ENCODE data around the gene JRKL.
A peak's percentile ranks its signal among the peaks of the same experiment; 100 is the strongest.

JRKL gene

DNA sequence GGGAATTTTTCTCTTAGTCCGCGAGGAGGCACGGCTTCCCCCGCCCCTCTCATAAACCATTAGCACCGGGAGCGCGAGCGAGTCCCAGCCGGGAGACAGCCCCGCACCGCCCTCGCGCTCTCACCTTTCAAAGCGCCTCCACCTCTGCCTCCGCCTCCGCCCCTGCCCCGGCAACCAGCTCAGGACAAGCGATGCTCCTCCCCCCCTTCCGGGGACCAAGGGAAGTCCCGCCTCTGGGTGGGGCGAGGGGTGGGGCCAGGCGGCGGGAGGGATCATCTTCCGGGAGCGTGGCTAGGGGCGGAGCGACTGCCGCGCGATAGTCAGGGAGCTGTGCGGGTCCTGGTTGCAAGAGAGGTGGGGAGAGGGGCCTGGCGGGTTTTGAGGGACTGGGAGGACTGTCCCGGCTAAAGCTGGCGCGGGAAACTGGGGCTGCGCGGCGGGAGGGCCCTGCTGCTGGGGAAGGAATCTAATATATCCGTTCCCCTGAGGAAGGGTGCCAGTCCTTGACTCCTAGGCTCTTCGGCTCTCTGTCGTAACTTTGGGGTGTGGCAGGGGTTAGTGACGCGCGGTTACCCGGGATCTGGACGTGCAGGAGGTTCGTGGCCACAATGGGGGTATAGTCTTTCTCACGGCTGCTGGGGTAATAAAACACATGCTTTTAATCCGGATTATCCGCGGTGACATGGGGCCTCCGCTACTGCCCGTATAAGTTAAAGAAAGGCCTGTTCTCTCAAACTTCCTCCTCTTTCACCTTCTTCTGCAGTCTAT, at the start of gene JRKL, which contains the start of gene CCDC82:
Gene JRKL, plus strand, starts transcription at position 294 of the 768 bp plus-strand sequence. CDS start 637 bp downstream, outside the sequence.
Gene CCDC82, minus strand, starts transcription at position 193 of the 768 bp plus-strand sequence. CDS start 5,165 bp downstream, outside the sequence.
- H3K27me3 Mint-ChIP-seq, result no peaks in the 10 kb centered on the region
- peak within 1 kb of the TSS; percentile 86 for H3K27ac Mint-ChIP-seq
- ATAC-seq, result peak; percentile 99
- H3K36me3 Mint-ChIP-seq, result peaks cover 20% of the 10 kb centered on the region
- H3K4me1 Mint-ChIP-seq, result peaks cover 47% of the 10 kb centered on the region
- peak within 1 kb of the TSS; percentile 94 for H3K4me3 Mint-ChIP-seq
- H3K9me3 Mint-ChIP-seq, result no peaks in the 10 kb centered on the region

DNA sequence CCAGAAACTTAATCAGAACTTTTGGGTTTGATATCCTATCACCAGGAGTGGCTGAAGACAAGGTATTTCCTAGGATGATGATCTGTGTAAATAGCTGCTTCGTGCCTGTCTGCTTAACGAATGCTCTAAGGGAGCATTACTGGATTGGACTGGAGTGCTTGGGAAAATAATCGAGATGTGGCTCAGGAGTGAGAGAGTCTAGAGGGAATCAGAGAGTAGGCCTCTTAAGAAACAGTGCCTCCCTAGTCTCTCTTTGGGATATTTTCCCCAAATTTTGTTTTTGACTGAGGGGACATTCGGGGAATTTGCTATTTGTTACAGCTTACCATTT, 49.3 kb upstream of the JRKL start:
- Mint-ChIP-seq H3K4me1 (peaks cover 73% of the 10 kb centered on the region), H3K9me3 (no peaks in the 10 kb centered on the region), H3K36me3 (peaks cover 5% of the 10 kb centered on the region), H3K27me3 (no peaks in the 10 kb centered on the region), H3K27ac (peak overlapping the region; percentile 84), H3K4me3 (peak overlapping the region; percentile 99)
- ATAC-seq, result no peak

DNA sequence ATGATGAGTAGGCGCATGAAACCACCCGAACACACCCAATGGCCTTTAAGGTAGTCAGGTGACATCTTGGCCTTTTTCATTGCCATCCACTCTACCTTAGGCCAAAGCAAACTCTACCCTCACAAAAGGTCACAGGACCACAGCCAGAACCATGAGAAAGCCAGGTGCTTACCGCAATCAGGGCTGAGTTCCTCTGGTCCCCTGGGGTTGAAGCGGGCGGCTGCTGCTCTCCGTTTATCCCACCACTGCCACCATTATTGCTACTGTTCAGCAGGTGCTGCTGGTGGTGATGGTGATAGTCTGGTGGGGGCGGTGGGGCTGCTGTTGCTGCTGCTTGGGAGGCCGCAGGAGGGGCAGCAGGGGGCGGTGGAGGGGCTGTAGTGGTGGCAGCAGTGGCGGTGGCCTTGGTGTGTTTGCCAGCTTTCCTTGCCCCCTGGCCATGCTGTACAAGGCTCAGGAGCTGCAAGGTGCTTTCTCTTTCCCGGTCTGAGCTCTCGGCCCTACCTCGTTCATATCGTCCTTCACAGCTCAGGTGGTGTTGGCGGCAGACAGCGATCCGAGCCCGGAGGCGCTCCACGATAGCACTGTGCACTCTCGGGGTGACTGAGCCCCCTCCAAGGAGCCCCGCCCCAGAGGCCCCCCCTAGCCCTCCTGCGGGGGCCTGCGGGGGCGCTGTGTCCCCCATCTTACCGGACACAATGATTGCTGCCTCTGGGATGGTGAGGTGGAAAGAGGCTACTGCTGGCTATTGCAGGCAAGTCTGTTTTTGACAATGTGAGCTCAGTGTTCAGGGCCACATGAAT, 48.4 kb upstream of the JRKL start:
- ATAC-seq, result peak; percentile 70
- H3K4me1 Mint-ChIP-seq, result peaks cover 64% of the 10 kb centered on the region

DNA sequence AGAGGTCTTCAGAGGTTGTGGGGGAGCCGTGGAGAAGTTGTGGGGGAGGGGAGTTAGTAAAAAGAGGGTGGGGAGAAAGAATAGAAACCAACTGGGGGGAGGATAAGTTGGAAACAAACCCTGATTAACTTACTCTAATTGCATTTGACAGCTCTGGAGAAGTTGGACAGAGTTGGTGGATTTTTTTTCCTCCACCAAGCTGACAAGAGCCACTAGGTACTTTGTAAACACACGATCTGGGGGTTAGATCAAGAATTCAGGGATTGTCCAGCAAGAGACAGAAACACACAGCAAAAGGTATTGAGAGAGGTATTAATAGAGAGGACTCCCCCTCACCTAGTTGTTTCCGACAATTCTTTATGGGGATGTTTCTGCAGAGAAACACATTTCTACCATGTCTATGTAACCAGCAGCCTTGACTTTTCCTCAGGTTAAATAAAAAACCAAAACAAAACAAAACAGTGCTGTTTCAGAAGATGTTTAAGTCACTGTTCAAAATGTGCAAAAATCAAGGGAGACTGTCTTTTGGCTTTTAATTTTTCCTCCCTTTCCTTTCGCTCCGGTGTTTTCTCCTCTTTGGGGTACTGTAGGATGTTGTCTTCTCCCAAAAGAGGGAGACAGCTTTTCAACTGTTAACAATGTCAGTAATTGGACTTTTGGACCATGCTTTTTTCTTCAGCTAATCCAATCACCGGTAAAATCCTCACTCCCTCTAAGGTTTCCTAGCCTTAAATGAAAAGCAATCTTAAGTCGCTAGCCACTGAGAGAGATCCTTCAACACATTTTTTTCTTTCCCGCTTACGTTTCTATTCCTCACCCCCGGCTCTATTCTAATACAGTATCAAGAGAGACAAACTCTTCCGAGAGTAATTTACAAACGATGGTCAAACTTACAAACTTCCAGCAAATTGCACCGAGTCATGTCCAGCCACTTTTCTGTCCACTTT, 47.5 kb upstream of the JRKL start:
- H3K27me3 Mint-ChIP-seq, result no peaks in the 10 kb centered on the region
- ATAC-seq, result no peak
- H3K36me3 Mint-ChIP-seq, result no peaks in the 10 kb centered on the region
- peaks cover 55% of the 10 kb centered on the region for H3K4me1 Mint-ChIP-seq
- H3K9me3 Mint-ChIP-seq, result no peaks in the 10 kb centered on the region
- peak overlapping the region; percentile 99 for H3K4me3 Mint-ChIP-seq
- H3K27ac Mint-ChIP-seq, result peak overlapping the region; percentile 84

More for the DNA sequence above, 48.4 kb upstream of the JRKL start:
- H3K27me3 Mint-ChIP-seq, result no peaks in the 10 kb centered on the region
- peak overlapping the region; percentile 84 for H3K27ac Mint-ChIP-seq
- H3K9me3 Mint-ChIP-seq, result no peaks in the 10 kb centered on the region
- H3K36me3 Mint-ChIP-seq, result no peaks in the 10 kb centered on the region
- peak overlapping the region; percentile 99 for H3K4me3 Mint-ChIP-seq

DNA sequence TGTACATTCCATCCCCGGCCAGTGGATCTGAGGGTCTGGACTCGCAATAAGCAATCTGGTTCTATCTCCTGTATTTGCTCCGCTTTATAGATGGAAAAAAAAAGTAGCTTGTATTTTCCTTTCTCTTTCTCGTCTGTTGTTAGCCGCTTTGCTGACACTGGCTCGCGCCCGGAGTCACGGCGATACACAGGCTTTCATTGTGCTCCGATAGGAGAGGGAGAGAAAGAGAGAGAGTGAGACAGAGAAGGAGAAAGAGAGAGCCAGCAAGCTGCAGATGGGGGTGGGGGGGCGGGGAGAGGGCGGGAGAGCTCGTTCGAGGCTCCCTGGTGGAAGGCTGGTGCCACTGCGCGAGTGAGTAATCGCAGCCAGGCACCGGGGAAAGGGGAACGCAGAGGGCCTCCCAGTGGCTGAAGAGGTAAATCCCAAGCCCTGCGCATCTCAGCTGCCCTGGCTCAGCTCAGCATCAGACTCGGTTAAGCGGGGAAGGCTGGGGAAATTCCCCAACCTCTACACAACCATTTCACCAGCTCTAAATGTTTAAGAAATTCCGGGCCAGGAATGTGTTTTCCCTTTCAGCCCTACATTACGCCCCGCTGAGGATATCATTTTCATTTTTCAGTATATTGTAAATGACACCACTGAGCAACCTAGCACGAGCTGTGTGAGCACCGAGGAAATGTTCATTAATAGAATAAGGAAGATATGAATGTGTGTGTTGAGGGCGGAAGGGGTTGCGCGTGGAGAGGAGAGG, 46.7 kb upstream of the JRKL start, which contains the start of gene MAML2:
Gene MAML2, minus strand, starts transcription at position 235 of the 751 bp plus-strand sequence. CDS start 1,300 bp downstream, outside the sequence.
- H3K36me3 Mint-ChIP-seq, result no peaks in the 10 kb centered on the region

DNA sequence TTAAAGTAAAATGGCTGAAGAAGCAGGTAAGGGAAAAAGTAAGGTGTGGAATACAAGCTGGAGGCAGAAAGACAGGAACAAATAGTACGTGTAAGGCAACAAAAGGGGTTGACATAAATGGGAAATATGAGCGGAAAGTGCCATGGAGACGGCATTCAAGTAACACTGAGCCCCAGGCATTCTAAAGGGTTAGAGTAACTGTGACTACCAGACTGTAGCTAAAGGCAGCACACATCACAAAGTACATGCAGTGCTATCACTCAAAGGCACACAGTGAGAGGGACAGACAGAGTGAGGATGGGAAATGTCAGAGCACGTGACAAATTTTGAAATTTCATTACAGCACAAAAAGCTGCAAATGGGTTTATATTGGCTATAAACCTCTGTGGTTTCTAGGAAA, 33.0 kb upstream of the JRKL start:
- H3K4me1 Mint-ChIP-seq, result no peaks in the 10 kb centered on the region
- H3K27ac Mint-ChIP-seq, result no peak overlapping the region
- H3K9me3 Mint-ChIP-seq, result no peaks in the 10 kb centered on the region
- no peaks in the 10 kb centered on the region for H3K27me3 Mint-ChIP-seq
- H3K4me3 Mint-ChIP-seq, result no peak overlapping the region
- peaks cover 47% of the 10 kb centered on the region for H3K36me3 Mint-ChIP-seq
- no peak for ATAC-seq

More for the DNA sequence above, 46.7 kb upstream of the JRKL start, which contains the start of gene MAML2:
- ATAC-seq, result peak; percentile 89
- H3K4me3 Mint-ChIP-seq, result peak within 1 kb of the TSS; percentile 99
- H3K9me3 Mint-ChIP-seq, result no peaks in the 10 kb centered on the region
- H3K27me3 Mint-ChIP-seq, result no peaks in the 10 kb centered on the region
- H3K4me1 Mint-ChIP-seq, result peaks cover 46% of the 10 kb centered on the region
- H3K27ac Mint-ChIP-seq, result peak within 1 kb of the TSS; percentile 84

DNA sequence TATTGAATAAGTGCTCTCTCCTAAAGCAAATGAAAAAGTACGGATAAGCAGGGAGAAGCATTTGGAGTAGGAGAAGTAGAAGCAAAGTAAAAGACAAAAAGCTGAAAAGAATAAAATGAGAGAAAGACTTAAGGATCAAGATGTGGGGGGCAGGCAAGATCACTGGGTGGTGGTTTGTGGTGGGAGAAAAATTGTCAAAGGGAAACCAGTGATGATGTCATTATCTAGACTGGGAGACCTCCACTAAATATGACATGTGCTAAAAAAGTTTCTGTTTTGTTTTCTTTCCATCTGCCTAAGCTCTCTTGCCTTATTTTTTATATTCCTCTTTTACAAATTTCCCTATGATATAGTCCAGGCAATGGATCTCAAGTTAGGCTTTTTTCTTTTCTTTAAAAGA, 32.0 kb upstream of the JRKL start:
- Mint-ChIP-seq H3K4me3 (no peak overlapping the region), H3K27me3 (no peaks in the 10 kb centered on the region), H3K27ac (no peak overlapping the region), H3K4me1 (no peaks in the 10 kb centered on the region), H3K36me3 (peaks cover 51% of the 10 kb centered on the region), H3K9me3 (no peaks in the 10 kb centered on the region)
- no peak for ATAC-seq

DNA sequence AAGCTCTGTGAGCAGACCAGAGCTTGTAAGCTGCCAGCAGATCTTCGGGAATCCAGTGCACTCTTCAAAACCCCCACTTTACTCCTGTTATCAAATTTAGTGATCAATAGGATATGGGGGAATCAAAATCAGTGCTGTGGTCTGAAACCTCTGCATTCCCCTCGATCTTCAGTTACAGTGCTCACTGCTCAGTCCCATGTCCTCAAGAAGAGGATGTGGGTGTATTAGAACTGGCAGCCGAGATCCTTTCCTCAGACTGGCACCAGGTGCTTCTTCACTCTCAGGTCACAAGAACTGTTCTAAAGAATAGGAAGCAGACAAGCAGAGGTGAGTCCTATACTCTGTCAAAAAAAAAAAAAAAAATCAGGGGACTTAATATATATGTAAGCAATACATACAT, 31.5 kb upstream of the JRKL start:
- ATAC-seq, result no peak
- no peaks in the 10 kb centered on the region for H3K27me3 Mint-ChIP-seq
- no peak overlapping the region for H3K4me3 Mint-ChIP-seq
- no peak overlapping the region for H3K27ac Mint-ChIP-seq
- H3K36me3 Mint-ChIP-seq, result peaks cover 54% of the 10 kb centered on the region
- no peaks in the 10 kb centered on the region for H3K9me3 Mint-ChIP-seq
- no peaks in the 10 kb centered on the region for H3K4me1 Mint-ChIP-seq

DNA sequence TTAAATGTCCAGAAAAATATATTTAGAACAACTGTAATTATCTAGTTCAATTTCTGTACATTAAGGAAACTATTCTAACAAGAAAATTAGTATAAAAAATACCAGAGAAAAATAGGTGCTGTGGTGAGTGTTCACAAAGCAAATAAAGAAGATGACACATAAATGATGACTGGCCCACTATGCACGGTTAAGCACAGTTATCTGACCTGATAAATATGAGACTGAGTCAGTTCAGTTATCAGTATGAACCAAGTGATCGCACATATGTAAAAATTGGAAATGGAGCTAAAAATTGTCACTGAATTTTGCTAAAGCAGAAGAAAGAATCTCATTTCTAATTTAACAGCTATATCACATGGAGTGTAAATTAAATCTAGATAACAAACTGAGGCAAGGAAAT, 28.0 kb upstream of the JRKL start:
- H3K27me3 Mint-ChIP-seq, result no peaks in the 10 kb centered on the region
- H3K4me1 Mint-ChIP-seq, result no peaks in the 10 kb centered on the region
- no peak for ATAC-seq
- no peaks in the 10 kb centered on the region for H3K9me3 Mint-ChIP-seq
- peaks cover 30% of the 10 kb centered on the region for H3K36me3 Mint-ChIP-seq
- no peak overlapping the region for H3K27ac Mint-ChIP-seq
- no peak overlapping the region for H3K4me3 Mint-ChIP-seq

DNA sequence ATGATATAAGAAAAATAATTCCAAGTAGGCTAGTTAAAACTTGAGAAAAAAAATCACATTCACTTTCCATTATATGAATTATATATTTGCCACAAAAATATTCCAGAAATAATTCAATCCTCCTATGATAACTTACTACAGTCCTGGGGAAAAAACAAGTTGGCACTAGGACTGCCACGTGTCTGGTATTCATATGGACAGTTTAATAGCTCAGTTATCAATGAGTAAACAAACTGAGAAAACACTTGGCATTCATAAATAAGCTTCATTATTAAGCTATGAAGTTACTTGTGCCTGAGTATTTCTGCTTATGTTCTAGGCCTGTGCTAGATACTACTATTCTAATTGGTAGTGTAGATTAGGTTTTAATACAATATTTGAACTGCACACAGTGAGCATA, 24.3 kb upstream of the JRKL start:
- H3K27ac Mint-ChIP-seq, result no peak overlapping the region
- ATAC-seq, result no peak
- no peaks in the 10 kb centered on the region for H3K27me3 Mint-ChIP-seq
- H3K4me1 Mint-ChIP-seq, result peaks cover 7% of the 10 kb centered on the region
- no peak overlapping the region for H3K4me3 Mint-ChIP-seq
- H3K9me3 Mint-ChIP-seq, result no peaks in the 10 kb centered on the region
- peaks cover 29% of the 10 kb centered on the region for H3K36me3 Mint-ChIP-seq

DNA sequence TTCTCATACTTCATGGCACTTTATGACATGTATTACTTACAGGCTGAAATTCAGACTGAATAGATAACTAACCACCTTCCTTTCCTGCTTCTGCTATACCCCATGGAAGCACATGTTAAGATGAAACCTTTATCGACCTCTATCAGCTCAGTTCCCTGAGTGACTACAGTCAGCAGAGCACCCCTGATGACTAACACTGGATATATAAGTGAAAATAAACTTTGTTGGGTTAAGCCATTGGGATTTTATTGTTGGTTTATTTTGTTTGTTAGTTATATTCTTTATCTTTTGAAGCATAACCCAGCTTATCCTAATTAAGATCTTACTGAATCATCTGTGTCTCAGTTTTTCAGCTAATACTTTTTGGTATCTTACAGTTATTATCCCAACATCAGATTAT, 23.8 kb upstream of the JRKL start:
- Mint-ChIP-seq H3K27me3 (no peaks in the 10 kb centered on the region), H3K4me3 (no peak overlapping the region), H3K36me3 (peaks cover 34% of the 10 kb centered on the region), H3K27ac (no peak overlapping the region), H3K4me1 (peaks cover 7% of the 10 kb centered on the region), H3K9me3 (no peaks in the 10 kb centered on the region)
- no peak for ATAC-seq

DNA sequence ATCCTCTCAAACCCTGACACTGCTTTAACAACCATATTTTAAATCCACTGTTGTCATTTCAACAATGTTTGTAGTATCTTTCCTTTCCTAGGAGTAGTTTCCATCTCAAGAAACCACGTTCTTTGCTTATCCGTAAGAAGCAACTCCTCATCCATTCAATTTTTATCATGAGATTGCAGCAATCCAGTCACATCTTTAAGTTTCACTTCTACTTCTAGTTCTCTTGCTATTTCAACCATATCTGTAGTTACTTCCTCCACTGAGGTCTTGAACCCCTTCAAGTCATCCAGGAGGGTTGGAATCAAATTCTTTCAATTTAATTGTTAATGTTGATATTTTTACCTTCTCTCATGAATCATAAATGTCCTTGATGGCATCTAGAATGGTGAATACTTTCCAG, 22.5 kb upstream of the JRKL start:
- H3K9me3 Mint-ChIP-seq, result no peaks in the 10 kb centered on the region
- H3K36me3 Mint-ChIP-seq, result peaks cover 40% of the 10 kb centered on the region
- no peaks in the 10 kb centered on the region for H3K27me3 Mint-ChIP-seq
- H3K4me3 Mint-ChIP-seq, result no peak overlapping the region
- no peak for ATAC-seq
- peaks cover 7% of the 10 kb centered on the region for H3K4me1 Mint-ChIP-seq
- no peak overlapping the region for H3K27ac Mint-ChIP-seq

DNA sequence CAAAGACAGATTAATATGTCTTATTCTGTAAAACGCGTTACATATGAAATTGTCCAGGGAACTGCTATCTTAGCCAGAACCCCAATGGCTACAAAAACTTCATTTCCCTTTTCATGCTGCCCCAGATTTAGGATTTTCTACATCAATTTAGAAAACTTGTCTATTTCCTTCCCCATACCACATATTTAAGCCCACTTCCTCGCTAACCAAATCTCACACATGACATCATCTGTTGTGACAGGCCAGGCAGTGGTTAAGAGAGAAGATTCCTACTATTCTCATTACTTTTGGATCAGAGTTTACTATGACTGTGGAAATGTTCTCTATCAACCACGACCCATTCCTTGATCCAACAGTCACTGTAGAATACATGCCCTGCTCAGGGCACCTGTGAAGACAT, 16.0 kb upstream of the JRKL start:
- H3K4me1 Mint-ChIP-seq, result peaks cover 5% of the 10 kb centered on the region
- H3K36me3 Mint-ChIP-seq, result peaks cover 50% of the 10 kb centered on the region
- H3K4me3 Mint-ChIP-seq, result no peak overlapping the region
- no peaks in the 10 kb centered on the region for H3K27me3 Mint-ChIP-seq
- no peak for ATAC-seq
- H3K9me3 Mint-ChIP-seq, result no peaks in the 10 kb centered on the region
- no peak overlapping the region for H3K27ac Mint-ChIP-seq

DNA sequence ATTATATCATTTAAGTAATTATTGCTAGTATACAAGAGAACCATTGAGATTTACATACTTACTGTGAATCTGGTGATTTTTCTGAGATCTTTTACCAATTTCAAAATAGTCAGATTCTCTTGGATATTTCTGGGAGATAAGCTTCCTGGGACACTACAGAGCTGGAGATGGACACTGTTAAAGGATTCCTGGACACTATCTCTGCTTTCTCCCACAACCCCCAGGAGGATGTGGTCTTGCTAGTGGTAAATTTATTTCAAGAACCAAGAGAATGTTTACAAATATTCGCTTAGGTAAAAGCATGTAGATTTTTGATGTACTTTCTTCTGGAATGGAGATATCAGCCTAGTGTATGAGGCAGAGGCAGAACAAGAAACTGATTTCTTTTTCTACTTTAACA, 13.0 kb upstream of the JRKL start:
- ATAC-seq, result no peak
- H3K27ac Mint-ChIP-seq, result no peak overlapping the region
- H3K36me3 Mint-ChIP-seq, result peaks cover 49% of the 10 kb centered on the region
- H3K4me3 Mint-ChIP-seq, result no peak overlapping the region
- H3K4me1 Mint-ChIP-seq, result peaks cover 12% of the 10 kb centered on the region
- no peaks in the 10 kb centered on the region for H3K9me3 Mint-ChIP-seq
- H3K27me3 Mint-ChIP-seq, result no peaks in the 10 kb centered on the region
